ENCODE data around the gene PACSIN3. TPM values are rescaled to one million over a fixed set of nuclear protein-coding genes. Genes with fewer than 3 reads are reported as not detected.

Gene PACSIN3
- total and polyA plus RNA-seq, 2 of the 8 experiments (the other 6 are each of a cell fraction or from before 2014, with no cell fraction given), result 23.8 to 47.2 TPM

- no peak overlapping the region for H2BK20ac ChIP-seq (ENCODE audit: low read length)
- peak overlapping the region; percentile 18 for H4K91ac ChIP-seq (replicated peaks; ENCODE audit: insufficient read length, low read length)
- peak overlapping the region; percentile 48 to 89 (median 64) for H3K4me3 ChIP-seq (ENCODE audit: extremely low read depth in 1 of 4, insufficient read depth in 2 of 4, low read depth in 3 of 4, low read length in 4 of 4)
- DNase-seq (ENCODE audit: low read depth in 1 of 2, low spot score in 2 of 2) (peak in 1 of 2 experiments; percentile 86), FAIRE-seq (peak; percentile 13)
- H3K14ac ChIP-seq (ENCODE audit: insufficient read length), result no peak overlapping the region
- ChIA-PET POLR2A (ENCODE audit: partially characterized antibody) (interaction anchor here (1.2 to 4.5 kb wide), 8 partner anchors 10 to 91 kb away, joined by 4 to 35 read pairs (median 12); partner anchors contain the start of genes ACP2, DDB2, NR1H3 and PACSIN3), CTCF (ENCODE audit: partially characterized antibody) (interaction anchor here (0.6 to 16.6 kb wide), 25 partner anchors 11 to 322 kb away, joined by 3 to 247 read pairs (median 5); partner anchors contain the start of genes ACP2, DDB2, NR1H3 and PACSIN3)
- peak overlapping the region in 3 of 4 experiments; percentile 41 to 98 (median 98); a peak in 4 of 7 replicates for H3K9ac ChIP-seq (replicated peaks in 1 of 4; ENCODE audit: extremely low read depth in 1 of 4, low read depth in 3 of 4, low read length in 3 of 4)
- peak overlapping the region; percentile 74; the same call in 1 of the 2 replicates for H3K27ac ChIP-seq (ENCODE audit: low read depth, low read length)
- H2AK5ac ChIP-seq (ENCODE audit: low read depth, low read length), result peak overlapping the region; percentile 43; the same call in 1 of the 2 replicates
- peak overlapping the region; percentile 56 for H3K56ac ChIP-seq (replicated peaks; ENCODE audit: insufficient read length, low read depth, low read length)
- H3K36me3 ChIP-seq (ENCODE audit: control insufficient read depth in 2 of 4, insufficient read depth in 4 of 4, low read length in 3 of 4), result peaks cover 18 to 30% (median 24%) of the 10 kb centered on the region in 4 experiments; a peak in 7 of 8 replicates
- H3K4me2 ChIP-seq (ENCODE audit: insufficient read depth in 1 of 2, low read depth in 2 of 2, low read length in 2 of 2), result peak overlapping the region; percentile 83 to 94
- H4K8ac ChIP-seq (ENCODE audit: extremely low read depth, insufficient read depth, low read length), result peak overlapping the region; percentile 83; the same call in 1 of the 2 replicates
- peaks cover 0 to 8% (median 1%) of the 10 kb centered on the region in 4 experiments; a peak in 5 of 7 replicates for H3K4me1 ChIP-seq (replicated peaks in 1 of 4; ENCODE audit: control insufficient read depth in 3 of 4, insufficient read depth in 4 of 4, low read length in 3 of 4)
- no peak overlapping the region; the same call in 1 of the 2 replicates for H2BK12ac ChIP-seq (ENCODE audit: low read depth, low read length)
- H2BK120ac ChIP-seq (replicated peaks; ENCODE audit: low read depth, low read length), result no peak overlapping the region
- no peak overlapping the region for H3K18ac ChIP-seq (ENCODE audit: extremely low read depth, low read length)
- no peaks in the 10 kb centered on the region for H3K27me3 ChIP-seq (replicated peaks in 1 of 4; ENCODE audit: control insufficient read depth in 3 of 4, extremely low read depth in 1 of 4, insufficient read depth in 3 of 4, low read length in 3 of 4)
- H4K5ac ChIP-seq (ENCODE audit: insufficient read length, low read depth, low read length), result peak overlapping the region; percentile 64
- H3K23me2 ChIP-seq (ENCODE audit: low read depth, low read length), result peaks cover 8% of the 10 kb centered on the region
- H2BK5ac ChIP-seq (ENCODE audit: low read depth, low read length), result peak overlapping the region; percentile 79
- 16% methylated on average over 21 of the region's 21 CpGs; no CpG with 5 or more reads in 1 of the 2 experiments for WGBS, 2 experiments (ENCODE audit: extremely low coverage in 1 of 2, insufficient coverage in 1 of 2, insufficient read length in 1 of 2, insufficient replicate concordance in 2 of 2, low coverage in 1 of 2, low lambda C conversion rate in 2 of 2, missing lambda C conversion rate in 1 of 2)
- H4K20me1 ChIP-seq (replicated peaks in 1 of 2; ENCODE audit: control insufficient read depth in 1 of 2, insufficient read depth in 2 of 2, low read length in 2 of 2), result peaks cover 0 to 9% of the 10 kb centered on the region in 2 experiments
- H3K23ac ChIP-seq (ENCODE audit: insufficient read length), result no peak overlapping the region
- peaks cover 19% of the 10 kb centered on the region for H3K79me1 ChIP-seq (ENCODE audit: low read depth, low read length)
- H2BK15ac ChIP-seq (ENCODE audit: low read length), result no peak overlapping the region
- H3K9me3 ChIP-seq (ENCODE audit: insufficient read depth in 2 of 2, low read depth in 1 of 2, low read length in 1 of 2), result no peaks in the 10 kb centered on the region
- no peak overlapping the region for H2AFZ ChIP-seq (ENCODE audit: low read length)
- peaks cover 8 to 39% of the 10 kb centered on the region in 2 experiments for H3K79me2 ChIP-seq (ENCODE audit: control insufficient read depth in 1 of 2, insufficient read depth in 2 of 2, low read length in 2 of 2)
- H3K4ac ChIP-seq (replicated peaks; ENCODE audit: insufficient read length, low read depth, low read length), result peak overlapping the region; percentile 64
- TF ChIP-seq CHD2 (IDR thresholded peaks at IDR 0.05; ENCODE audit: low read length) (no peak), CTCF (IDR thresholded peaks at IDR 0.05; ENCODE audit: control extremely low read depth in 1 of 3, insufficient read depth in 1 of 3, low read depth in 1 of 3, low read length in 3 of 3) (peak in 2 of 3 experiments; percentile 57 to 61; a peak in 3 of 4 replicates), YY1 (IDR thresholded peaks at IDR 0.05; ENCODE audit: low read depth, low read length) (no peak), EGR1 (IDR thresholded peaks at IDR 0.05; ENCODE audit: borderline replicate concordance, low read depth, low read length) (0 out of 2 replicates have a peak, but pooled peaks have one; percentile 28), KDM1A (IDR thresholded peaks at IDR 0.05; ENCODE audit: borderline replicate concordance, low read length) (no peak), RFX5 (IDR thresholded peaks at IDR 0.05; ENCODE audit: borderline replicate concordance, low read depth, low read length) (no peak), HDAC2 (IDR thresholded peaks at IDR 0.05; ENCODE audit: borderline replicate concordance in 1 of 2, low read depth in 2 of 2, low read length in 2 of 2) (peak; percentile 73 to 95; a peak in 3 of 4 replicates), SRF (IDR thresholded peaks at IDR 0.05; ENCODE audit: low read depth, low read length) (no peak), NRF1 (IDR thresholded peaks at IDR 0.05; ENCODE audit: low read depth, low read length) (no peak)
These were observed 8.9 kb downstream of the PACSIN3 start for GRCh38 chr11:47177229-47177845.
